Activated T-helper 2 cell treated with anti-CD3 and anti-CD28 coated beads, Interferon-gamma antibody, Interleukin-2, Interleukin-4, amounts not matched to agents 10 μg/mL and 5 μg/mL and 100 μg/mL, durations not matched to agents 14 hours and 24 hours and 36 hours (primary cell): Measurements from ENCODE around the gene KLHDC3. TPM values are rescaled to one million over a fixed set of nuclear protein-coding genes. Genes with fewer than 3 reads are reported as not detected.

ENCODE experiments used
- total RNA-seq: library from RNA; stranded (reverse); gene quantifications from 2 replicates; pipeline ENCODE4 v1.2.3, GENCODE V29; 2022

Gene KLHDC3
- total RNA-seq, 1 donor from 2014 or later, result 71.2 TPM

Other genes starting within 250 kb of the KLHDC3 start
- 14.2 and 14.4 TPM in 2 replicates for gene BICRAL, start 232.2 kb upstream of the KLHDC3 start, total RNA-seq
- 149 and 151 TPM in 2 replicates for gene RPL7L1, start 134.6 kb upstream of the KLHDC3 start, total RNA-seq
- not detected in 2 replicates for gene PTCRA, start 98.2 kb upstream of the KLHDC3 start, total RNA-seq
- gene CNPY3, start 84.8 kb upstream of the KLHDC3 start, total RNA-seq, result 51.3 and 53.1 TPM in 2 replicates
- gene GNMT, start 53.5 kb upstream of the KLHDC3 start, total RNA-seq, result 0.62 and 0.69 TPM in 2 replicates
- 26.0 and 27.8 TPM in 2 replicates for gene PEX6, start 35.1 kb upstream of the KLHDC3 start, total RNA-seq
- 62.7 and 63.2 TPM in 2 replicates for gene PPP2R5D, start 29.7 kb upstream of the KLHDC3 start, total RNA-seq
- 90.9 and 91.2 TPM in 2 replicates for gene MEA1, start 303 bp upstream of the KLHDC3 start, total RNA-seq
- gene RRP36, start 7.4 kb downstream of the KLHDC3 start, total RNA-seq, result 71.4 and 78.4 TPM in 2 replicates
- 26.0 and 27.3 TPM in 2 replicates for gene CUL7, start 39.6 kb downstream of the KLHDC3 start, total RNA-seq
- 76.0 and 76.6 TPM in 2 replicates for gene MRPL2, start 45.2 kb downstream of the KLHDC3 start, total RNA-seq
- 11.7 and 14.1 TPM in 2 replicates for gene KLC4, start 45.4 kb downstream of the KLHDC3 start, total RNA-seq
- gene PTK7, start 62.1 kb downstream of the KLHDC3 start, total RNA-seq, result 3.7 TPM in 2 replicates
- gene SRF, start 157.0 kb downstream of the KLHDC3 start, total RNA-seq, result 50.9 and 52.0 TPM in 2 replicates
- gene CUL9, start 167.9 kb downstream of the KLHDC3 start, total RNA-seq, result 34.3 and 37.4 TPM in 2 replicates
- 70.5 and 76.7 TPM in 2 replicates for gene DNPH1, start 215.2 kb downstream of the KLHDC3 start, total RNA-seq
- gene TTBK1, start 229.2 kb downstream of the KLHDC3 start, total RNA-seq, result 1.5 TPM in 2 replicates